Epithelial cell of prostate (primary cell): ENCODE results near the gene SPACA4.
"Not testable (repeated sequence)": the region's sequence is repeated elsewhere in the genome, so short reads cannot be mapped to it uniquely, and the experiment has no call there.

Source experiments
- DNase-seq: peaks from one replicate; pipeline ENCODE4 v3.0.0-alpha.2; 2011; ENCODE audit warnings: low read depth, low spot score
- H3K27ac ChIP-seq: fragments of 450-650 bp; 2 replicates; pipeline ENCODE4 v1.5.1; 2017; ENCODE audit warnings: mild to moderate bottlenecking

The SPACA4 gene

DNA sequence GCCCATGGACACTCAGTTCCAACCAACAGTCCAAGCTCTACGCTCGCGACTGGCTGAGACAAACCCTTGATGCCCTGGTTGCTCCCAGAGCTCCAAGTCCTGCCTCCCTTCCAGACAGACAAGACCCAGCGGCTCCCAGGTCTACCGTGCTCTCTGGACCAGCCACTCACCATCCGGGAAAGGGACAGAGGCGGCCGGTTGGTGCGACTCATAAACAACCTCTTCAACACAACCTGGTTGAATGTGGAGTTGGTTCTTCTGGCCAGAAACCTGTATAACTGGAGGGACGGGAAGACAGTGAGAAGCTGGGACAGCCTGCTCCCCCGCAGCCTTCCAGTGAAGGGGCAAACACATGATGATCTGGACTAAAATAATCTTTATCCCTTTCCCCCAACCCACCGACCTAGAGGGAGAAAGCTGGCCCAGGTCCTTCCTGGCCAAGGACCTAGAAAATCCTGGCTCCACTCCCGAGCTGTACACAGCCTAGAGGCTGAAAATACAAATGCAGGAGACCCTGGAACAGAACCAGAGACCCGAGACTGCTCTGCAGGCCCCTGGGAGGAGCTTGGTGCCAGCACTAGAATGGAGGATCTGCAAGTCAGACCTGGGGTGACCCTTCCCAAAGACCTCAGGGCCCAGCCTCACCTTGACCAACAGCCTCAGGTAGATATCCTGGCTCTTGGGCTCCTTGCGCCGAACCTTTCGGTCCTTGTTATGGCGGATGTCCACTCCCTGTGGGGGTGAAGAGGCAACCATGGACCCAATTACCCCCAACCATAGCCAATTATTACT, 10.8 kb downstream of the SPACA4 start:
- H3K27ac ChIP-seq, result peak overlapping the region; percentile 85
- DNase-seq, result no peak

DNA sequence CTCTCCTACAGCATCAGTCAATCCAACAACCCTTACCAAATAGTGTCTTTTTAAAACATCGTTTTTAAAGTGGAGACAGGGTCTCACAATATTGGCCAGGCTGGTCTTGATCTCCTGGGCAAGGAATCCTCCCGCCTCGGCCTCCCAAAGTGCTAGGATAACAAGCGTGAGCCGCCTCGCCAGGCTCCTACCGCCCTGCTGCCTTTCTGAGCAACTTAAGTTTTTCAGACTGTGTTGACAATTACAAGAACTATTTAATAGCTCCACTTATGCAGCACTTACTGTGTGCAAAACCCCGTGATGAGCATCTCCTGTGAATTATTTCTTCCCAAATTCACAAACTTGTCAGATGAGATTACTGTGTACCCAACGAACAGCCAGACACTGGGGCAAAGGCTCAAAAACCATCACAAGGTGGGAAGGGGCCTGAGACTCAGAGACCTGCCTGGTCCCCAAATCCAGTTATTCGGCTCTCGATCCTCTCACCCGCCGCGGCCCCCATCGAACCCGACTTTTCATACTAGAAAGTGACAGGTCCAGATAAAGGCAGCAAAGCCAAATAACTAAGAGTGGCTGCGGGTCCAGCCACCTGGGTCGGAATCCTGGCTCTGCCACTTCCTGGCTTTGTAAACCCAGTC, 11.9 kb downstream of the SPACA4 start:
- H3K27ac ChIP-seq, result peak overlapping the region; percentile 85
- DNase-seq, result no peak

DNA sequence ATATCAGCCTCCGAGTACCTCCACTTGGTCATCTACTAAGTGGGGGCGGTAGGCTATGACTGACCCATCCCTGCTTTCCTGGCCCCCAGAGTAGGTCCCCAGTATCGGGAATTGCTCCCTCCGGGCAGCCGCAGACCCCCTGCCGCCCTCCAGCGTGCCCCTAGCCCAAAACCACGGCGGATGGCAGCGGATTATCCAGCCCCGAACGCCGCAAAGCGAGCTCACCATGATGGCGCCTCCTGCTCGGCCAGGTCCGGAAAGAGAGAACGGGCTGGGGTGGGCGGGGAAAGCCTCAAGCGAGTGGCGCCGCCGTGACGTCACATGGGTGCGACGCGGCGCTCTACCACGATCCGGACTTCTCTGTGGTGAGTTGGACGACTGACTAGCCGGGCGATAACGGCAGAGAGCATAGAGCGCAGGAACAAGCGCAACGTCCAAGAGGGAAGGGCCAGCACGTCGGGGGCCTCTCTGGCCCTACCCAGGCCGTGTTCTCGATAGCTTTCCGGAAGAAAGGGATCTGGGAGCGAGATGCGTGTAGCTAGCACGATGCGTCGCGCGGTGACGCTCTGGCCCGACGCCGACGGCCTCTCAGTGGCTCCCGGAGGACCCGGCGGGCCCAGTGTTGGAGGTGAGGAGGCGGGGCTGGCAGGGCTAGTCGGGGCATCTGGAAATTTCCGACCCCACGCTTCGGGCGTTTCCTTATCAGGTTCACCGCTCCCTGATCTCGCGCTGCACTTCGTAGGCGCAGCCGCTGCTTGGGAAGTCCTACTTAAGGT, 12.6 kb downstream of the SPACA4 start, which contains the start of the genes RPL18 and SPHK2:
Gene RPL18, minus strand, starts transcription at position 263 of the 776 bp plus-strand sequence. Its CDS starts 35 bp downstream, at position 228.
Gene SPHK2, plus strand, starts transcription at position 591 of the 776 bp plus-strand sequence. CDS start 1,009 bp downstream, outside the sequence.
- peak within 1 kb of the TSS; percentile 85 for H3K27ac ChIP-seq

DNA sequence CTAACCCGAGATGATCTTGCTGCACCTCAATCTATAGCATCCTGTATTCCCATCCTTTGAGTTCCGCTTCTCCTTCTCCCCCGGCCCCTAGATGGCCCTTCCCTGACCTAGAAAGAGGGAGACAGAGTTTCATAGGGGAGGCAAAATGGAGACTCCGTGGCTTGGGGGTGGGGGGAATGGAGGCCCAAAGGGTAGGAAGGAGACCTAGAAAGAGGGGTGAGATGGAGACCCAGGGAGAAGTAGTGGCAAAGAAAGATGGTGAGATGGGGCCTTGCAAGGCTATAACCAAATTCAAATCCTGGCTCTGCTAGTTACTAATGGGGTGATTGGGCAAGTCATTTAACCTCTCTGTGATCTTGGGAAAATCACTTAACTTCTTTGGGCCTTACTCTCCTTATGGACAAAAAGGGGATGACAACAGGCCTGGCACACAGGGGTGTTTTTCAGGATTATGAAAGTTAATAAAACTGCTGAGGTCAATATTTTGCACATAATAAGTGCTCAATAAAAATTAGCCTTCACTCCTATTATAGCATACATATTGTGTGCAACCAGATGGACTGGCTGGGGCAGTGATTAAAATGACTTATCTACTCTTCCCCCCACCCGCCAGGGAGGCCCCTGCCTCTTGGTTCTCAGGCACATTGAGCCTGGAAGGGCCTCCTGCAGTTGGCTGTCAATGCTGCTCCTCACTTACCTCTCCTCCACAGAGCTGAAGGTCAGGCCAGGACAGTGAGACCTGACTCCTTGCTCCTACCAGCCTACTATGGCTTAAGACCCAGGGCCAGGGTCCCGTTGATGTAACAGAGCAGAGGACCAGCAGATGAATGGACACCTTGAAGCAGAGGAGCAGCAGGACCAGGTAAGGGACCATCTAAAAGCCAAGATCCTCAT, 13.4 kb downstream of the SPACA4 start:
- no peak for DNase-seq
- H3K27ac ChIP-seq, result peak overlapping the region; percentile 85

More for the DNA sequence above, 12.6 kb downstream of the SPACA4 start, which contains the start of the genes RPL18 and SPHK2:
- peak; percentile 97 for DNase-seq

DNA sequence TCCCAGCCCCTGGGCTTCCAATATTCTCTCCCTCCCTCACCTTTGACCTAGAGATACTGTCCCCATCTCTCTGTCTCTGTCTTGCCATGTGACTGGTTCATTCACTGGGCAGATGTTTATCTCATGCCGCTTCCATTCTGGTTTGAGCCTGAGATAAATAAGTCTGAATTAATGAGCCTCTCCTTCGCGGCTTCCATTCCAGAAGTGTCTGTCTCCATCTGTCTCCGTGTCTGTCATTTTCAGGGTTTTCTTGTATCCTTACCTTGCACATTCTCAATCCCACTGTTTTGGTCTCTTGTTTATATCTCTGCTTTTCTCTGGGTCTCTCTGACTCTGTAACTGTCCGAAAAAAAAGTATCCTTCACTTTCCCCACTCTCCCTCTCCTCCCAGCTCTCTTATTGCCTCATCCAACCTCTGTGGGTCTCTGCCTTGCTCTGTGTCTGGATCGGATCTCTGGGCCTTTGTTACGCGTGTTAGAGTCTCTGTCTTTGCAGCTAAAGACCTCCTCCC, 17.1 kb downstream of the SPACA4 start:
- no peak for DNase-seq
- H3K27ac ChIP-seq, result peak overlapping the region; percentile 41

DNA sequence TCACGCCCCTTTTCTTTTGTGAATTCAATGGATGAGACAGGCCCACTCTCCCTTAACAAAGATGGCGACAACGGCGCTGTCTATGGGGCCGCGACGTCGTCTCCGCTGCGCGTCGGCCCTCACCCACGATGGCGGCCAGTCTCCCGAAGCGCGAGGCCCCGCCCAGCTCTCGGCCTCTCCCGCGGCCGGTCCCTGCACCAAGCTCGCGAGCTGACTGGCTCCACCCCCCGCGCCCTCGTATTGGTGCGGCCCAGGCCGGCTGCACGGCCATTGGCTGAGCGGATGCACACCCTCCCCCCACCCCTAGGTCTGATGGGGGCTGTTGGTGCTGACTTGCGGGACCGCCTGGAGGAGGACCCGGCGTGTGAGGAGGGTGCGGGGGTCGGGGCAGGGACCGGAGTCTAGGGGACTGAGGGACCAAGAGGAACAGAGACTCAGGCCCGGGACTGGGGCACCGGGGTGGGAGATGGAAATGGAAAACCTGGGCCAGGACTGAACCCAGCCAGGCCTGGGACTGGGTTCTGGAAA, 17.6 kb downstream of the SPACA4 start:
- peak; percentile 59 for DNase-seq
- H3K27ac ChIP-seq, result peak overlapping the region; percentile 41

DNA sequence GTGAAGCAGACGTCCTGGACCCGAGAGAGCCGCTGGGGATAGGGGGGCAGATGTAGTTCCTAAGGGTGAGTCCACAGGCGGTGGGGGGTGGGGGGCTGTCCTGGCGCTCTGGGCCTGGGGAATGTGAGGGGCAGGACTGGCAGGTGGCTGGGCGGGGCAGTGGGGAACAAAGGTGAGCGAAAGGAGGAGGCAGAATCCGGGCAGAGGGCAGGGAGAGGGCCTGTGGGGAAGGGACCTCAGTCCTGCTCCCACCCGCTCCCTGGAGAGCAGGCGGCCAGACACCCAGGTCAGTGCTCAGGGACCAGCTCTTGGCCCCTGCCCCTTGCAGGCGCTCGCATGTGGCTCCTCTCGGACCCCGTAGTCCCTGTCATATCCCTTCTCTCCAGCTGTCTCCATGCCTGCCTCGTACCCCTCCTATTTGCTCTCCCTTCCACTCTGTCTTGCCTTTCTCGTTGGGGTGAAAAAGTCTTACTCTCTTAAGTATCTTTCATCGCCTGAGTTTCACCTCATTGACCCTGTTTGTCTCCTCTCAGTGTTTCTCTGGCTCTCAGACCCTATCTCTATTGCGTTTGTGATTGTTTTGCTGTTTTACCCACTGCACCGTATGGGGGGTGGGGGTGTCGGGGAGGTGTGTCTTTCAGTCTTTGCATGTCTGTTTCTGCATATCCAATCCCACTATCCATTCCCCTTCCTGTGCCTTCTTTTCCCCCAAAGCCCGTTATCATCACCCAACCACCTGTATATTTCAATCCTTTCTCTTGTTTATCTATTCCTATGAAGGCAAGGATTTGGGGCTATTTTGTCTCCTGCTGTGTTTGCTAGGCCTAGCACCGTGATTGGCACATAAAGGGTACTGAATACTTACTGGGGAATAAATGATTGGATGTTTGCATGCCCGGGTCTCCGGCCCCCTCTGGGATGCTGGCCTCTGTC, 18.5 kb downstream of the SPACA4 start:
- no peak overlapping the region for H3K27ac ChIP-seq
- no peak for DNase-seq

DNA sequence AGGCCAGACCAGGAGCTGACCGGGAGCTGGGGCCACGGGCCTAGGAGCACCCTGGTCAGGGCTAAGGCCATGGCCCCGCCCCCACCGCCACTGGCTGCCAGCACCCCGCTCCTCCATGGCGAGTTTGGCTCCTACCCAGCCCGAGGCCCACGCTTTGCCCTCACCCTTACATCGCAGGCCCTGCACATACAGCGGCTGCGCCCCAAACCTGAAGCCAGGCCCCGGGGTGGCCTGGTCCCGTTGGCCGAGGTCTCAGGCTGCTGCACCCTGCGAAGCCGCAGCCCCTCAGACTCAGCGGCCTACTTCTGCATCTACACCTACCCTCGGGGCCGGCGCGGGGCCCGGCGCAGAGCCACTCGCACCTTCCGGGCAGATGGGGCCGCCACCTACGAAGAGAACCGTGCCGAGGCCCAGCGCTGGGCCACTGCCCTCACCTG, 19.4 kb downstream of the SPACA4 start:
- H3K27ac ChIP-seq, result no peak overlapping the region
- no peak for DNase-seq

DNA sequence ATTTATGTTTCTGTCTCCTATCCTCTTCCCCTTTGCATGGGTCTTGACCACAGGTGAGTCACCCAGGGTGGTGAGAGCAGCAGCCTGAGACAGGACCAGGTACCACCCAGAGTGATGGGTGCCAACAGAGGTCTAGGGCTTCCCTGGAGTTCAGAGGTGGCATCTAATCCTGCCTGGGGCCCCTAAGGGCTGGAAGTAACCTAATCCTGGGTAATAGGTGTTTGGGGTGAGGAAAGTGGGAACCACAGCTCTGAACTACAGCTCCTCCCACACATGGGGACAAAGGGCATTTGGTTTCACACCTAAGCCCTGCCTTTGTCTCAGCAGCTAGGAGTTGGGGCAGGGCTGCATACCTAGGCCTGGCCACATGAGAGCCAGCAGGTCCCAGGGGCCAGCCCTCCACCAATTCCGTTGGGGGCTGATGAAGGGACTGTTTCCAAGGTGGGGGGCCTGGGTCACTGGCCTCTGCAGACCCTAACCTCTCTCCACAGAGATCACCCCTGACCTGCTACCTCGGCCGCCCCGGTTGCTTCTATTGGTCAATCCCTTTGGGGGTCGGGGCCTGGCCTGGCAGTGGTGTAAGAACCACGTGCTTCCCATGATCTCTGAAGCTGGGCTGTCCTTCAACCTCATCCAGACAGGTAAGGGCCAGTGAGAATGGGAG, 20.8 kb downstream of the SPACA4 start:
- no peak for DNase-seq
- no peak overlapping the region for H3K27ac ChIP-seq

DNA sequence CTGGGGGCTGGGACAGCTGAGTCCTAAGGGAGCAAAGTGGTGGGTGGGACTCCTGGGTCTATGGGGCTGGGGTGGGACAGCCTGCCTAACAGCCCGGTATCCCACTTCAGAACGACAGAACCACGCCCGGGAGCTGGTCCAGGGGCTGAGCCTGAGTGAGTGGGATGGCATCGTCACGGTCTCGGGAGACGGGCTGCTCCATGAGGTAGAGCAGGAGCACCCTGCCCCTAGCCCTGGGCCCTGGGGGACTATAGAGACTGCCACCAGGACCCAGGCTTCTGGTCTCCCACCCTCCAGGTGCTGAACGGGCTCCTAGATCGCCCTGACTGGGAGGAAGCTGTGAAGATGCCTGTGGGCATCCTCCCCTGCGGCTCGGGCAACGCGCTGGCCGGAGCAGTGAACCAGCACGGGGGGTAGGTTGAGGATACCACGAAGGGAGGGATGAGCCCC, 21.3 kb downstream of the SPACA4 start:
- no peak overlapping the region for H3K27ac ChIP-seq

DNA sequence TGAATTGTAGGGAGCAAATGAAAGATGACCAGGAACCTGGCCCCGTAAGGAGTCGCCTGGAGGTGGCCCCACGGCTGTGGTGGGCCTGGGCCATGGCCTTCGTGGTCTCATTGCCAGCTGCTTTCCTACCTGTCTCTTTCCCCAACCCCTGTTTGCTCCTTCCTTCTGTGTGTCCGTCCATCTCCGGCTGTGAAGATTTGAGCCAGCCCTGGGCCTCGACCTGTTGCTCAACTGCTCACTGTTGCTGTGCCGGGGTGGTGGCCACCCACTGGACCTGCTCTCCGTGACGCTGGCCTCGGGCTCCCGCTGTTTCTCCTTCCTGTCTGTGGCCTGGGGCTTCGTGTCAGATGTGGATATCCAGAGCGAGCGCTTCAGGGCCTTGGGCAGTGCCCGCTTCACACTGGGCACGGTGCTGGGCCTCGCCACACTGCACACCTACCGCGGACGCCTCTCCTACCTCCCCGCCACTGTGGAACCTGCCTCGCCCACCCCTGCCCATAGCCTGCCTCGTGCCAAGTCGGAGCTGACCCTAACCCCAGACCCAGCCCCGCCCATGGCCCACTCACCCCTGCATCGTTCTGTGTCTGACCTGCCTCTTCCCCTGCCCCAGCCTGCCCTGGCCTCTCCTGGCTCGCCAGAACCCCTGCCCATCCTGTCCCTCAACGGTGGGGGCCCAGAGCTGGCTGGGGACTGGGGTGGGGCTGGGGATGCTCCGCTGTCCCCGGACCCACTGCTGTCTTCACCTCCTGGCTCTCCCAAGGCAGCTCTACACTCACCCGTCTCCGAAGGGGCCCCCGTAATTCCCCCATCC, 22.1 kb downstream of the SPACA4 start:
- no peak overlapping the region for H3K27ac ChIP-seq
- DNase-seq, result no peak

More for the DNA sequence above, 21.3 kb downstream of the SPACA4 start:
- no peak for DNase-seq

DNA sequence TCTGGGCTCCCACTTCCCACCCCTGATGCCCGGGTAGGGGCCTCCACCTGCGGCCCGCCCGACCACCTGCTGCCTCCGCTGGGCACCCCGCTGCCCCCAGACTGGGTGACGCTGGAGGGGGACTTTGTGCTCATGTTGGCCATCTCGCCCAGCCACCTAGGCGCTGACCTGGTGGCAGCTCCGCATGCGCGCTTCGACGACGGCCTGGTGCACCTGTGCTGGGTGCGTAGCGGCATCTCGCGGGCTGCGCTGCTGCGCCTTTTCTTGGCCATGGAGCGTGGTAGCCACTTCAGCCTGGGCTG, 22.7 kb downstream of the SPACA4 start:
- DNase-seq, result no peak

DNA sequence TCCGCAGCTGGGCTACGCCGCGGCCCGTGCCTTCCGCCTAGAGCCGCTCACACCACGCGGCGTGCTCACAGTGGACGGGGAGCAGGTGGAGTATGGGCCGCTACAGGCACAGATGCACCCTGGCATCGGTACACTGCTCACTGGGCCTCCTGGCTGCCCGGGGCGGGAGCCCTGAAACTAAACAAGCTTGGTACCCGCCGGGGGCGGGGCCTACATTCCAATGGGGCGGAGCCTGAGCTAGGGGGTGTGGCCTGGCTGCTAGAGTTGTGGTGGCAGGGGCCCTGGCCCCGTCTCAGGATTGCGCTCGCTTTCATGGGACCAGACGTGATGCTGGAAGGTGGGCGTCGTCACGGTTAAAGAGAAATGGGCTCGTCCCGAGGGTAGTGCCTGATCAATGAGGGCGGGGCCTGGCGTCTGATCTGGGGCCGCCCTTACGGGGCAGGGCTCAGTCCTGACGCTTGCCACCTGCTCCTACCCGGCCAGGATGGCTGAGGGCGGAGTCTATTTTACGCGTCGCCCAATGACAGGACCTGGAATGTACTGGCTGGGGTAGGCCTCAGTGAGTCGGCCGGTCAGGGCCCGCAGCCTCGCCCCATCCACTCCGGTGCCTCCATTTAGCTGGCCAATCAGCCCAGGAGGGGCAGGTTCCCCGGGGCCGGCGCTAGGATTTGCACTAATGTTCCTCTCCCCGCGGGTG, 23.2 kb downstream of the SPACA4 start:
- DNase-seq, result no peak
- no peak overlapping the region for H3K27ac ChIP-seq

More for the DNA sequence above, 22.7 kb downstream of the SPACA4 start:
- H3K27ac ChIP-seq, result no peak overlapping the region

DNA sequence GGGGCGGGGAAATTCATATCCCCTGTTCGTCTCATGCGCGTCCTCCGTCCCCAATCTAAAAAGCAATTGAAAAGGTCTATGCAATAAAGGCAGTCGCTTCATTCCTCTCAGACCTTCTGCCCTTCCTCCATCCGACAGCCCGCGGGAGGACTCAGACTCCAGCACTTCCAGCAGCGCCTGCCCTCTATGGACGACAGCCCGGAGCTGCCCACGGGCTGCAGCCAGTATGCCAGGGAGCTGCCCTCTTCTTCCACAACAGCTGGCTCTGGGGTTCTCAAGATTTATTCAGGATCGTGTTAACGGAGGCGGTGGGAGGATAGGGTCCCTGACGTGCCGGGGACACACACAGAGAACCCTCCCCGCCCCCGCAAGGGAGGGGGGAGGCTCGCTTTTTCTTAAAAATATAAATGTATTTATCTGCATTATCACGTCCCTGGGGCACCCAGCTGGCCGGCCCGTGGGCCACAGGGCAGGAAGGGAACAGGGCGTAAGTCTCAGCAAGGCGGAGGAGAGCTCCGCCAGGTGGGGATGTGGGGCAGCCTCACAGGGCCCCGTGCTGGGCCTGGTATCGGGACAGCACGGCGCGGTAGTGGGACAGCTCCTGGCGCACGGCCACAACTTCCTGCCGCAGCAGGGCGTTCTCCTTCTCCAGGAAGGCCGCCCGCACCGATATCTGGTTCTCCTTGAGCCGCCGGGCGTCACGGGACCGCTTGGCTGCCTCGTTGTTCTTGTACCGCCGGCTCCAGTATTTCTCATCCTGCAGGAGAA, 23.9 kb downstream of the SPACA4 start:
- no peak for DNase-seq
- no peak overlapping the region for H3K27ac ChIP-seq

DNA sequence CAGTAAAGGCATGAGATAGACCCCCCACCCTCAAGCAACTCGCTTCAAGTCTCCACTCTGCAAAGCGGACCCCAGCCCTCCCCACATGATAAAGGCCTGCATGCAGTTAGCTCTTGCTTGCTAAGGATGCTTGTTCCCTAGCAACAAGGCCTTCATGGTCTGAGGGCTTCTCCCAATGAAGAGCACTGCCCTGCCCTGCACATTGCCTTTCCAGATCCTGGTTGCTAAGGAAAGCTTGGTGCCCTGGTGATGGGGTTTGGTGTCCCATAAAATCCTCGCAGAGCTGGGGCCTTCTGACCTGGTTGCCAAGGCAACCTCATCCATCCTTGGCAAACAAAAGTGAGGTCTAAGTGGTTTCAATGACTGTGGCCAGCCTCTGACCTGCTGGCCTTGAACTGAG, 24.7 kb downstream of the SPACA4 start:
- no peak for DNase-seq
- no peak overlapping the region for H3K27ac ChIP-seq

DNA sequence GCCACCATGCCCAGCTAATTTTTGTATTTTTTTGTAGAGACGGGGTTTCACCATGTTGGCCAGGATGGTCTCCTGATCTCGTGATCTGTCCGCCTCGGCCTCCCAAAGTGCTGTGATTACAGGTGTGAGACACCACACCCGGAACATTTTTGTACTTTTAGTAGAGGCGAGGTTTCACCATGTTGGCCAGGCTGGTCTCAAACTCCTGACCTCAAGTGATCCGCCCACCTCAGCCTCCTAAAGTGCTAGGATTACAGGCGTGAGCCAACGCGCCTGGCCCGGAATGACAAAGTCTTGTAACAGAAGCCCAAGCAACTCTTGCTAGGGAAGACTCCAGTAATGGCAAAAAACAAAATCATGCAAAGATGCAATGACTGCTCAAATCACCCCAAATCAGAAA, 25.7 kb downstream of the SPACA4 start:
- not testable (repeated sequence) for DNase-seq
- peak overlapping the region; percentile 91 for H3K27ac ChIP-seq
